Inflammatory macrophage (primary cell): ENCODE measurements around the gene SNX32.

ENCODE experiments used
- DNase-seq, 2 donors: peaks; one replicate each; pipeline ENCODE4 v3.0.0-alpha.2; 2020 to 2022

SNX32 gene

DNA sequence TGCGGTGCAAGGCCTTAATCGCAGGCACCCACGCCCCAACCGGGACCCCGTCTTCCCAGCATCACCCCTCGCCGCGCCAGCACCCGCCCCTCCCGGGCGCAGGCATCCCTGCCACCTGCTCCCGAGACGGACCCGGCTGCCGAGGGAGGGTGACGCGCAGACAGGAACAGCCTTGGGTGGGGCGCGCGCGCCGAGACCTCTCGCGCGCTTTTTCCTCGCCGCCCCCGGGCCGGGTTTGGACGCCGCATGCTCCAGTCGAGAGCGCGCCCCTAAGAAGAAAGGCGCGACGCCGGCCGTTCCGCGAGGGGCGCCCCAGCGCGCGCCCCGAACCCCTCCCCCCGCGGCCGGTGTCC is 23.7 kb downstream of the SNX32 start:
- DNase-seq = no peak

- DNase-seq = peak; percentile 98 to 99
Observed at GRCh38 chr11:65857853-65858680, 24.3 kb downstream of the SNX32 start, which contains the start of gene CFL1. Gene CFL1, minus strand, starts transcription at chr11:65858180. Its CDS starts 81 bp downstream, at chr11:65858099.

- DNase-seq = peak in 1 of 2 donors; percentile 14
Observed at GRCh38 chr11:65858681-65859087, 24.9 kb downstream of the SNX32 start.

DNA sequence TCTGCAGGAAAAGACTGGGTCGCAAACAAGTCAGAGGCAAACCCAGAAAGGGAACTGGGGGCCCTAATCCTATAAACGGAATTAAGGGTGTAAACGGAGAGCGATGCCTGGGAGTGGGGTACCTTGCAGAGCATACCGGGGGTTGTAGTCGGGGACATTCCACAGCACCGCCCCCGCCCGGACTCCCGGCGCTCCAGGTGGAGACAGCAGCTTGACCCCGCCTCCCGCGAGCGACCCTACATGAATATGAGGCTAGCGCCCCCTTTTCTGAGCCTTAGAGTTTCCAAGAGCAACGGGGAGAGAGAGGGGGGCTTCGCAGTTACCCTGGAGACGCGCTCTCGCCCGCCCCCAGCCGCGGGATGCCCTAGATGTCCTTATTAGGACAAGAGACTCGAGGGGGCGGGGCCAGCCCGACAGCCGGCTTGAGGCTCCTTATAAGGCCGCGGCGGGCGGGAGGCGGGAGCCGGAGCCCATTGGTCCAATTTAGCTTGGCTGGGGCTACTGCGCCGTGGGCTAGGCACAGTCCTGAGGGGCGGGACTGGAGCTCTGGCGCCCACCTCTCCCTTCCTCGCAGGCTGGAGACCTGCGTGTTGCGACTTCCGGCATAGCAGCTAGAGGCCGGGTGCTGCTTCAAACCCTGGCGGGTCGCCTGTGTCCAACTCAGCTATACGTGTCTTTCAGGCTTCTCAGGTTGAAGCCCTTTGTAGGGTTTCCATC is 25.5 kb downstream of the SNX32 start:
- DNase-seq = peak; percentile 98 to 99

- peak in 1 of 2 donors; percentile 13 for DNase-seq
Observed at GRCh38 chr11:65859812-65860277, 26.1 kb downstream of the SNX32 start.

DNA sequence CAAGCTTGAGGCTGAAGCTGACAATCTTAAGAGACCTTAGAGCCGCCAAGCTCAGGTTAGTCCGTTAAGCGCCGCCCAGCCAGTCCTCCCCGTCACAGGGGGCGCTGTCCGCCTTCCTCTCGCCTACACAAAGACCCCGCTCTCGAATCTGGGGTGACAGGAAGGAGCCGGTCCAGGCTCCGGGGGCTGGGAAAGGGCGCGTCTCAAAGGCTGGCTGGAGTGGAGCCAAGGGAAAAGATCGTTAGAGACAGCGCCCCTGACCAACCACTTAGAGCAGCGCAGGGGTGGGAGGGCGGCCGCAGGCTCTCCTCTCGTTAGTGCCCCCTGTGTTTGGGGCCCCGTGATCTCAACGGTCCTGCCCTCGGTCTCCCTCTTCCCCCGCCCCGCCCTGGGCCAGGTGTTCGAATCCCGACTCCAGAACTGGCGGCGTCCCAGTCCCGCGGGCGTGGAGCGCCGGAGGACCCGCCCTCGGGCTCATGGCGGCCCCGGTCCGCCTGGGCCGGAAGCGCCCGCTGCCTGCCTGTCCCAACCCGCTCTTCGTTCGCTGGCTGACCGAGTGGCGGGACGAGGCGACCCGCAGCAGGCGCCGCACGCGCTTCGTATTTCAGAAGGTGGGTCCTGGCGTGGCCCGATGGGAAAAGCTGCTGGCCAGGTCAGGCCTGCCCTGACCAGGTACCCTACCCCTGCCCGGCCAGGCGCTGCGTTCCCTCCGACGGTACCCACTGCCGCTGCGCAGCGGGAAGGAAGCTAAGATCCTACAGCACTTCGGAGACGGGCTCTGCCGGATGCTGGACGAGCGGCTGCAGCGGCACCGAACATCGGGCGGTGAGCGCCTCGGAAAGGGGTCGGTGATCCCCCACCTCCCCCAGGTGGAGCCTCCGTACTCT is 26.8 kb downstream of the SNX32 start, which contains the start of gene MUS81:
Gene MUS81 (plus strand): TSS at position 156 of the 887 bp plus-strand sequence. CDS start 321 bp downstream, at position 477.
- DNase-seq = peak; percentile 92 to 95

DNA sequence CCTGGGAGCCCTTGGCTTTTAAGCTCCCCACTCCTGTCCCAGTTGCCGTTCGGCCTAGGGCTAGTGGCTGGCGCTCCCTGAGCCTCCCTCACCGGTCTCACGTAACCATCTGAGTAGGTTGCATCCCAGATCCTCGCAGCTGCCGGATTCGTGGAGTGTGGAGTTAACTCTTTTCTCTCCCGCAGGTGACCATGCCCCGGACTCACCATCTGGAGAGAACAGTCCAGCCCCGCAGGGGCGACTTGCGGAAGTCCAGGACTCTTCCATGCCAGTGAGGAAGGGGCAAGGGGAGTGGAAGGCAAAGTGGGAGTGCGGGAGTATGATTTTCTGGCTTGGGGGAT is 27.4 kb downstream of the SNX32 start:
- DNase-seq = no peak

- DNase-seq = no peak
Observed at GRCh38 chr11:65861533-65862183, 27.9 kb downstream of the SNX32 start.

DNA sequence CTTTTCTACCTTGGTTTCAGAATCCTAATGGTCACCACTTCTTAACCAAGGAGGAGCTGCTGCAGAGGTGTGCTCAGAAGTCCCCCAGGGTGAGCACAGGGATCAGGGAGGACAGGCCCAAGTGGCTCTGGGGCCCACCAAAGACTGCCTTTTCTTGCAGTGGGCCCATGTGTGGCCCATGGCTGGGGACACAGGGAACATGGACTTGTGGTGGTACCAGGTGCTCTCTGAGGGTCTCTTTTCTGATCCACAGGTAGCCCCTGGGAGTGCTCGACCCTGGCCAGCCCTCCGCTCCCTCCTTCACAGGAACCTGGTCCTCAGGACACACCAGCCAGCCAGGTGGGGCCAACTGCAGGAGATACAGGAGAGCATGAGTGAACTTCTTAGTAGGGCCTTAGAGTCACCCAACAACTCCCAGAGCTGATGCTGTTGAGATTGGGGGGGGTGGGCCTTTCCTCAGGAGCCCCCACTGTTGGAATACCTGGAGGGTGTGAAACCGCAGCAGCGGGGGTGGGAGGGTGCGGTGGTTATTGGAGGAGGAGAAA is 28.5 kb downstream of the SNX32 start:
- no peak for DNase-seq

DNA sequence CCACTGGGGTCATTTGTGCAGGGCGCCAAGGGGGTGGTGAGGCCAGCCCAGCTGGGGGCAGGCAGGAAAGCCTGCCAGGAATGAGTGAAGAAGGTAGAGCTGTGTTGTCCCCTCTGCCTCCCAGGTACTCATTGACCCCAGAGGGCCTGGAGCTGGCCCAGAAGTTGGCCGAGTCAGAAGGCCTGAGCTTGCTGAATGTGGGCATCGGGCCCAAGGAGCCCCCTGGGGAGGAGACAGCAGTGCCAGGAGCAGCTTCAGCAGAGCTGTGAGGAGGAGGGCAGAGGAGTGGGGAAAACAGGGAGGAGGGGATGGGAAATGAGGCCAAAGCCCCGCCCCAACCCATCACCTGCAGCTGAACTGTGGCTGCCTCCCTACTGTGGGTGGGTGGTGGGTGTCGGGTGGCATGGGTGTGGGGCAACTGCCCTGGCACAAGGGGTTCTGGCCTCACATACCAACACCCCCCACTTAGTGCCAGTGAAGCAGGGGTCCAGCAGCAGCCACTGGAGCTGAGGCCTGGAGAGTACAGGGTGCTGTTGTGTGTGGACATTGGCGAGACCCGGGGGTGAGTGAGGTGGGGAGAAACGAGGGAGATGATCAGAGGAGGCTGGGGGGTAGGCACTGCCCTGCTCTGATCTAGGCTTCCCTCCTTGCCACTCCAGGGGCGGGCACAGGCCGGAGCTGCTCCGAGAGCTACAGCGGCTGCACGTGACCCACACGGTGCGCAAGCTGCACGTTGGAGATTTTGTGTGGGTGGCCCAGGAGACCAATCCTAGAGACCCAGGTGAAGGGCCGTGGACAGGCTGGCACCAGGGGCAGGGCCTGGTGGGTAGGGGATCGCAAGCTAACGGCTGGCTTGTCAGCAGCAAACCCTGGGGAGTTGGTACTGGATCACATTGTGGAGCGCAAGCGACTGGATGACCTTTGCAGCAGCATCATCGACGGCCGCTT is 29.5 kb downstream of the SNX32 start:
- no peak for DNase-seq

DNA sequence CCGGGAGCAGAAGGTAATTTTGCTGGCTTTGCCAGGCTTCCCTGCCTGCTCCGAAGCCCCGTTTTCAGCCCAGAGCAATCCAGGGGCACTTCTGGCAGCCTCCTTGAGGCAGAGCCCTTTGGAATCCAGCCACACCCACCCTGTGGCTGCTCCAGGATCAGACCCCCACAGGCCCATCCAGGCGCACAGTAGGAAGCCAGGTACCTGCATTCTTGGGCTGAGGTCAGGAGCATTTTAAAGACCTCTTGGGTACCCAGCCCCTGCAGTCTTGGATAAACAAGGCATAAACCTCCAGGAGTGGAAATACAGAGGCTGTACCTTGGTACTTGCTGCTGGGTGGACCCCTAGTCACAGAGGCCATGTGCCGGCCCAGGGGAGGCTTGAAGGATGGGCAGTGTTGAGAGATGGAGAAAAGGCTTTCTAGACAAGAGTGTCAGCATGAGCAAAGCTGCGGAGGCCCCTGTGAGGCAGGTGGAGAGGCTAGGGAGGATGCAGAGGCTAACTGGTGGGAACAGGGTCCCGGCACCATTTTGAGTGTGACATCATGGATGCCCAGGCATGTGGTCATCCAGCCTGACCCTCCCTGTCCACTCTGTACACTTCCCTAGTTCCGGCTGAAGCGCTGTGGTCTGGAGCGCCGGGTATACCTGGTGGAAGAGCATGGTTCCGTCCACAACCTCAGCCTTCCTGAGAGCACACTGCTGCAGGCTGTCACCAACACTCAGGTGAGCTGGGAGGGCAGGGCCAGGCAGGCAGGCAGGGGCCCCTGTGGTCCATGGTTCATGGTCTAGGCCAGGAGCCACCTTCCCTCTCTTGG is 30.3 kb downstream of the SNX32 start:
- no peak for DNase-seq

- no peak for DNase-seq
Observed at GRCh38 chr11:65864706-65865471, 31.1 kb downstream of the SNX32 start.

GRCh38 chr11:65865550-65866172 is 31.9 kb downstream of the SNX32 start:
- no peak for DNase-seq

DNA sequence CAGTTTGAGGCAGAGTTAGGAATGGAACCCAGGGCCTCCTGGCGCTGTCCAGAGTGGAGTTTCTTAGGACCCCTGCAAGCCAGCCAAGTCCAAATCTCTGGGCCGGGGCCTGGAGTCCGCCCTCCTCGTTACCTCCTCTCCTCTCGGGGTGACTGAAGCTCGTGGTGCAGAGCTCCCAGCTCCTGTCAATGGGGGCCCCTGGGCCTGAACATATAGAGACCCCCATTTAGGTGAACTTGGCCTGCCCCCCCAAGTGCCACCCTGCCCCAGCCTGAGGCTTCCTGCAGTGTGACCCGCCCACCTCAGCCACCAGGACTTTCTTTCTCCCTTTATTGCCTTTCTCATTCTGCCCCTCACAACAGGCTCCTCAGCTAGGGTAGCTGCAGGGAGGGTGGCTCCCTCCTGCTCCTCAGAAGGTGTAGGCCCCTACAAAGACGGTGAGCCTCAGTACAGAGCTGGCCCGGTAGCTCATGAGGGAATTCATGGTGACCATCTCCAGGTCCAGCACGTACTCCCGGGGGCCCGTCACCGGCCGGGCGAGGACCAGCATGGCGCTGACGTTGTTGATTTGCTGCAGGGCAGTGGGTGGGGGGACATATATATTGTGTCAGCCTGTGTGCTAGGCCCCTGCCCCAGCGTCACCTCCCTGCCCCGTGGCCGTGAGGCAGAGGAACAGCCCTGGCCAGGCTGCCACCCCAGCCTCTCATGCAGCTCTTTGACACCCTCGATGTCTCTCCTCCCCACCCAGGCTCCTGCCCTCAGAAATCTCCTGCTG is 32.9 kb downstream of the SNX32 start:
- DNase-seq = no peak

DNA sequence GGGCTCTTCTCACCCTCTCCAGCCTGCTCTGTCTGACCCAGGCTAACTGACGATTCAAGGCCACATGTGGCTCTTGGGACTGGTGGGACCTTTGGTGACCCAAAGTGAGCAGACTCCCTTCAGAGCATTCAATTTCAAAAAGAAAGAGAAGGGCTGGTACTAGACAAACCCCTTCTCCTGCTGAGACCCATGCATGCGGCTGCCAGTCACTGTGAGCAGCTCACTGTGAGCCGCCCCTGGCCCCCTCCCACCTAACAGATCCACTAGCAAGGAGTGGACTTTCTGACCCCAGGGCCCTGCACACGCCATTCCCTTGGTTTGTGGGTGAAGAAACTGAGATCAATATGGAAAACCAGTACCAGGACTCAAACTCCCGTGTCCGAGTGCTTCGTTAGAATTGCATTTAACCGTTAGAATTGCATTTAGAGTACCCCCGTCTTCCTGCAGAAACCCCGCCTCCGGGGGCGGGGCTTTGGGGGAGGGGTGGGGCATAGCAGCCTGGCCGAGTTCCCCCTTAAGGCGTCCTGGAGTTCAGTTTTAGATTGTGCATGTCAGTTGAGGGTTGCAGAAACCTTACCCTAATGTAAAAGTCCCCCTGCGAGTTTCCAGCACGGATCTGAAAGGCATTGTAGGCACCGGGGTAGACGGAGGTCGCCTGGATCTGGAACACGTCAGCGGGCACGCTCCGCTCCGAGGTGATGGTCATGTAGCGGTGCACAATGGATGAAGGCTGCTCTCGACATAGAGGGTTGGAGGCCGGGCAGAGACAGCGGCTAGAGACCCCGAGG is 33.7 kb downstream of the SNX32 start:
- DNase-seq = no peak

- DNase-seq = no peak
Observed at GRCh38 chr11:65868076-65868667, 34.4 kb downstream of the SNX32 start.
